HEK293 (cell line): ENCODE results near the gene SETMAR.

ENCODE experiments used
- SP3 ChIP-seq: fragments of 450-650 bp; formaldehyde crosslinking; IDR thresholded peaks from 2 replicates; pipeline ENCODE4 v1.5.1; 2016; ENCODE audit warnings: missing biosample characterization, missing genetic modification characterization
- ZEB2 ChIP-seq: fragments of 450-650 bp; formaldehyde crosslinking; IDR thresholded peaks from 2 replicates; pipeline ENCODE4 v1.5.1; 2016; ENCODE audit warnings: missing biosample characterization, missing genetic modification characterization
- ZFP37 ChIP-seq: fragments of 450-650 bp; formaldehyde crosslinking; IDR thresholded peaks from 2 replicates; pipeline ENCODE4 v1.5.1; 2016; ENCODE audit warnings: missing biosample characterization, missing genetic modification characterization
- ZIC2 ChIP-seq: fragments of 450-650 bp; formaldehyde crosslinking; IDR thresholded peaks from 2 replicates; pipeline ENCODE4 v1.5.1; 2016; ENCODE audit warnings: missing biosample characterization, missing genetic modification characterization
- ZNF10 ChIP-seq: fragments of 450-650 bp; formaldehyde crosslinking; IDR thresholded peaks from 2 replicates; pipeline ENCODE4 v1.5.1; 2017; ENCODE audit warnings: missing biosample characterization, missing genetic modification characterization
- ZNF133 ChIP-seq: fragments of 450-650 bp; formaldehyde crosslinking; IDR thresholded peaks from 2 replicates; pipeline ENCODE4 v1.5.1; 2016; ENCODE audit warnings: missing biosample characterization, missing genetic modification characterization
- ZNF138 ChIP-seq: fragments of 450-650 bp; formaldehyde crosslinking; IDR thresholded peaks from 2 replicates; pipeline ENCODE4 v1.5.1; 2016; ENCODE audit warnings: missing biosample characterization, missing genetic modification characterization, borderline replicate concordance
- ZNF146 ChIP-seq: fragments of 450-650 bp; formaldehyde crosslinking; IDR thresholded peaks from 2 replicates; pipeline ENCODE4 v1.5.1; 2016; ENCODE audit warnings: missing biosample characterization, missing genetic modification characterization
- ZNF157 ChIP-seq: fragments of 450-650 bp; formaldehyde crosslinking; IDR thresholded peaks from 2 replicates; pipeline ENCODE4 v1.5.1; 2016; ENCODE audit warnings: missing biosample characterization, missing genetic modification characterization
- ZNF184 ChIP-seq: fragments of 450-650 bp; IDR thresholded peaks from 2 replicates; pipeline ENCODE4 v1.5.1; 2018; ENCODE audit warnings: missing biosample characterization, mild to moderate bottlenecking, missing genetic modification characterization
- ZNF221 ChIP-seq: fragments of 450-650 bp; formaldehyde crosslinking; IDR thresholded peaks from 2 replicates; pipeline ENCODE4 v1.5.1; 2017; ENCODE audit warnings: missing biosample characterization, missing genetic modification characterization, borderline replicate concordance
- ZNF223 ChIP-seq: fragments of 450-650 bp; formaldehyde crosslinking; IDR thresholded peaks from 2 replicates; pipeline ENCODE4 v1.5.1; 2016; ENCODE audit warnings: missing biosample characterization, missing genetic modification characterization
- ZNF248 ChIP-seq: fragments of 450-650 bp; formaldehyde crosslinking; IDR thresholded peaks from 2 replicates; pipeline ENCODE4 v1.5.1; 2017; ENCODE audit warnings: missing biosample characterization, missing genetic modification characterization
- ZNF37A ChIP-seq: fragments of 450-650 bp; IDR thresholded peaks from 2 replicates; pipeline ENCODE4 v1.5.1; 2018; ENCODE audit warnings: missing biosample characterization, missing genetic modification characterization
- ZNF391 ChIP-seq: fragments of 450-650 bp; formaldehyde crosslinking; IDR thresholded peaks from 2 replicates; pipeline ENCODE4 v1.5.1; 2016; ENCODE audit warnings: low read depth, missing biosample characterization, missing genetic modification characterization, borderline replicate concordance
- ZNF473 ChIP-seq: fragments of 450-650 bp; formaldehyde crosslinking; IDR thresholded peaks from 2 replicates; pipeline ENCODE4 v1.5.1; 2017; ENCODE audit warnings: missing biosample characterization, missing genetic modification characterization
- ZNF514 ChIP-seq: fragments of 450-650 bp; formaldehyde crosslinking; IDR thresholded peaks from 2 replicates; pipeline ENCODE4 v1.5.1; 2016; ENCODE audit warnings: missing biosample characterization, missing genetic modification characterization
- ZNF530 ChIP-seq: fragments of 450-650 bp; formaldehyde crosslinking; IDR thresholded peaks from 2 replicates; pipeline ENCODE4 v1.5.1; 2016; ENCODE audit warnings: low read depth, missing biosample characterization, missing genetic modification characterization
- ZNF544 ChIP-seq: fragments of 450-650 bp; formaldehyde crosslinking; IDR thresholded peaks from 2 replicates; pipeline ENCODE4 v1.5.0; 2017; ENCODE audit warnings: missing biosample characterization, missing genetic modification characterization
- ZNF561 ChIP-seq: fragments of 450-650 bp; IDR thresholded peaks from 2 replicates; pipeline ENCODE4 v1.5.1; 2018; ENCODE audit warnings: missing biosample characterization, missing genetic modification characterization, borderline replicate concordance
- ZNF585B ChIP-seq: fragments of 450-650 bp; formaldehyde crosslinking; IDR thresholded peaks from 2 replicates; pipeline ENCODE4 v1.5.1; 2016; ENCODE audit warnings: missing biosample characterization, missing genetic modification characterization
- ZNF600 ChIP-seq: fragments of 450-650 bp; formaldehyde crosslinking; IDR thresholded peaks from 2 replicates; pipeline ENCODE4 v1.5.1; 2016; ENCODE audit warnings: missing biosample characterization, missing genetic modification characterization
- ZNF626 ChIP-seq: fragments of 450-650 bp; sonication (Bioruptor Pico); formaldehyde crosslinking; IDR thresholded peaks from 2 replicates; pipeline ENCODE4 v1.5.1; 2018; ENCODE audit warnings: missing biosample characterization, missing genetic modification characterization, inconsistent platforms
- ZNF654 ChIP-seq: fragments of 450-650 bp; formaldehyde crosslinking; IDR thresholded peaks from 2 replicates; pipeline ENCODE4 v1.5.1; 2016; ENCODE audit warnings: low read depth, missing biosample characterization, missing genetic modification characterization
- ZNF658 ChIP-seq: fragments of 450-650 bp; formaldehyde crosslinking; IDR thresholded peaks from 2 replicates; pipeline ENCODE4; 2016; ENCODE audit warnings: missing biosample characterization, missing genetic modification characterization
- ZNF670 ChIP-seq: fragments of 450-650 bp; formaldehyde crosslinking; IDR thresholded peaks from 2 replicates; pipeline ENCODE4 v1.5.1; 2016; ENCODE audit warnings: missing biosample characterization, missing genetic modification characterization, low read depth
- ZNF768 ChIP-seq: fragments of 450-650 bp; formaldehyde crosslinking; IDR thresholded peaks from 2 replicates; pipeline ENCODE4 v1.5.1; 2018; ENCODE audit warnings: missing biosample characterization, mild to moderate bottlenecking, missing genetic modification characterization
- ZSCAN23 ChIP-seq: fragments of 450-650 bp; formaldehyde crosslinking; IDR thresholded peaks from 2 replicates; pipeline ENCODE4 v1.5.1; 2016; ENCODE audit warnings: missing biosample characterization, missing genetic modification characterization
- TF ChIP-seq, protein P1 (sequence below): fragments of 450-650 bp; formaldehyde crosslinking; IDR thresholded peaks from 2 replicates; pipeline ENCODE4 v1.5.1; 2016; ENCODE audit warnings: missing biosample characterization, missing genetic modification characterization
- TF ChIP-seq, protein P2 (sequence below): fragments of 450-650 bp; formaldehyde crosslinking; IDR thresholded peaks from 2 replicates; pipeline ENCODE4 v1.5.1; 2016; ENCODE audit warnings: missing biosample characterization, missing genetic modification characterization
- TF ChIP-seq, protein P3 (sequence below): fragments of 450-650 bp; IDR thresholded peaks from 2 replicates; pipeline ENCODE4 v1.5.1; 2018; ENCODE audit warnings: missing biosample characterization, missing genetic modification characterization

Gene SETMAR

DNA sequence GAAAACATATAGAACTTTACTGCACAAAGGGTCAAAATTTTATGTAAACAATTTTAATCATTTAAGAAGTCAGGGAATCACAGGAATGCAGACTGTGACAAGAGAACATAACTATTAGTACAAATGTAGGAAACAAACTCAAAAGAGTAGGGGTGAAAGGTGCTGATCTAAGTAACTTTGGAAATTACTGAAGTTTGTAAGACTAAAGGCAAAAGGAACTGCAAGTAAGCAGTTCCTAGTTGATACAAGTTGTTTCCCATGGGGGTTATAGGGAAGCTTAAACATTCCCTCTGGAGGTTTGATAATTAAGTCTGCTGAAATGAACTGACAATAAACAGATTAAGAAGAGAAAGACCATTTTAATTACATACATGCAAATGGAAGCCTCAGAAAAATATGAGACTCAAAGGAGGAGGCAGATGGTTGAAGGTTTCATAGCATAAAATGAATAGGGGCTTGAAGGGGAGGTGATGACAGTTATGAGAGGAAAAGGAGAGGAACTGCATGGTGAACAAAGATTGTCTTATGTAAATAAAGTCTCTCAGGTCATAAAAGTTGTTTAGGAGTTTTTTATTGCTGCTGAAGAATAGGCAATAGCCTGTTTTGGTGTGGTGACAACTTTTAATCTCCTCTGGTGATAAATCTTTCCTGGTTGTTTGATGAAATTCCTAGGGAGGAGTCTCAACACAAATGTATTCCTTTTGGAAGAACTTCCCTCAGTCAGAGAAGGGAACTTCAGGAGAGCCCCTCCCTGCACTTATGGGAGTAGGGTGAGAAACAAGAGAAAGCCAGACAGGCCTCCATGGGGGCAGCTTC, 17.1 kb downstream of the SETMAR start (continued):
- TF ChIP-seq ZNF473 (tag by site-specific recombination) (no peak), ZNF133 (no peak), ZNF248 (tag by site-specific recombination) (no peak), ZNF530 (tag by site-specific recombination) (no peak), ZNF223 (tag by site-specific recombination) (no peak), ZNF768 (no peak), ZNF37A (tag by site-specific recombination) (no peak), ZNF157 (tag by site-specific recombination) (no peak), ZNF561 (tag by site-specific recombination) (peak; percentile 98), ZNF138 (tag by site-specific recombination) (no peak), ZNF514 (tag by site-specific recombination) (no peak), ZNF654 (tag by site-specific recombination) (no peak), SP3 (tag by site-specific recombination) (no peak), ZNF600 (no peak), ZNF391 (tag by site-specific recombination) (no peak), ZNF658 (tag by site-specific recombination) (no peak), ZNF585B (tag by site-specific recombination) (no peak), ZNF544 (no peak), ZNF626 (tag by site-specific recombination) (no peak), ZNF184 (tag by site-specific recombination) (0 out of 2 replicates have a peak, but pooled peaks have one; percentile 46), ZIC2 (tag by site-specific recombination) (no peak), ZNF146 (no peak), ZNF221 (tag by site-specific recombination) (no peak), ZSCAN23 (tag by site-specific recombination) (no peak), ZNF670 (tag by site-specific recombination) (no peak), ZNF10 (no peak), ZFP37 (no peak), ZEB2 (tag by site-specific recombination) (peak; percentile 66; the same call in 1 of the 2 replicates)
- TF ChIP-seq, protein P1, sequence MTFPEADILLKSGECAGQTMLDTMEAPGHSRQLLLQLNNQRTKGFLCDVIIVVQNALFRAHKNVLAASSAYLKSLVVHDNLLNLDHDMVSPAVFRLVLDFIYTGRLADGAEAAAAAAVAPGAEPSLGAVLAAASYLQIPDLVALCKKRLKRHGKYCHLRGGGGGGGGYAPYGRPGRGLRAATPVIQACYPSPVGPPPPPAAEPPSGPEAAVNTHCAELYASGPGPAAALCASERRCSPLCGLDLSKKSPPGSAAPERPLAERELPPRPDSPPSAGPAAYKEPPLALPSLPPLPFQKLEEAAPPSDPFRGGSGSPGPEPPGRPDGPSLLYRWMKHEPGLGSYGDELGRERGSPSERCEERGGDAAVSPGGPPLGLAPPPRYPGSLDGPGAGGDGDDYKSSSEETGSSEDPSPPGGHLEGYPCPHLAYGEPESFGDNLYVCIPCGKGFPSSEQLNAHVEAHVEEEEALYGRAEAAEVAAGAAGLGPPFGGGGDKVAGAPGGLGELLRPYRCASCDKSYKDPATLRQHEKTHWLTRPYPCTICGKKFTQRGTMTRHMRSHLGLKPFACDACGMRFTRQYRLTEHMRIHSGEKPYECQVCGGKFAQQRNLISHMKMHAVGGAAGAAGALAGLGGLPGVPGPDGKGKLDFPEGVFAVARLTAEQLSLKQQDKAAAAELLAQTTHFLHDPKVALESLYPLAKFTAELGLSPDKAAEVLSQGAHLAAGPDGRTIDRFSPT (tag by site-specific recombination) = no peak
- TF ChIP-seq, protein P2, sequence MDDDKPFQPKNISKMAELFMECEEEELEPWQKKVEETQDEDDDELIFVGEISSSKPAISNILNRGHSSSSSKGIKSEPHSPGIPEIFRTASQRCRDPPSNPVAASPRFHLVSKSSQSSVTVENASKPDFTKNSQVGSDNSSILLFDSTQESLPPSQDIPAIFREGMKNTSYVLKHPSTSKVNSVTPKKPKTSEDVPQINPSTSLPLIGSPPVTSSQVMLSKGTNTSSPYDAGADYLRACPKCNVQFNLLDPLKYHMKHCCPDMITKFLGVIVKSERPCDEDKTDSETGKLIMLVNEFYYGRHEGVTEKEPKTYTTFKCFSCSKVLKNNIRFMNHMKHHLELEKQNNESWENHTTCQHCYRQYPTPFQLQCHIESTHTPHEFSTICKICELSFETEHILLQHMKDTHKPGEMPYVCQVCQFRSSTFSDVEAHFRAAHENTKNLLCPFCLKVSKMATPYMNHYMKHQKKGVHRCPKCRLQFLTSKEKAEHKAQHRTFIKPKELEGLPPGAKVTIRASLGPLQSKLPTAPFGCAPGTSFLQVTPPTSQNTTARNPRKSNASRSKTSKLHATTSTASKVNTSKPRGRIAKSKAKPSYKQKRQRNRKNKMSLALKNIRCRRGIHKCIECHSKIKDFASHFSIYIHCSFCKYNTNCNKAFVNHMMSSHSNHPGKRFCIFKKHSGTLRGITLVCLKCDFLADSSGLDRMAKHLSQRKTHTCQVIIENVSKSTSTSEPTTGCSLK (tag by site-specific recombination) = no peak
- TF ChIP-seq, protein P3, sequence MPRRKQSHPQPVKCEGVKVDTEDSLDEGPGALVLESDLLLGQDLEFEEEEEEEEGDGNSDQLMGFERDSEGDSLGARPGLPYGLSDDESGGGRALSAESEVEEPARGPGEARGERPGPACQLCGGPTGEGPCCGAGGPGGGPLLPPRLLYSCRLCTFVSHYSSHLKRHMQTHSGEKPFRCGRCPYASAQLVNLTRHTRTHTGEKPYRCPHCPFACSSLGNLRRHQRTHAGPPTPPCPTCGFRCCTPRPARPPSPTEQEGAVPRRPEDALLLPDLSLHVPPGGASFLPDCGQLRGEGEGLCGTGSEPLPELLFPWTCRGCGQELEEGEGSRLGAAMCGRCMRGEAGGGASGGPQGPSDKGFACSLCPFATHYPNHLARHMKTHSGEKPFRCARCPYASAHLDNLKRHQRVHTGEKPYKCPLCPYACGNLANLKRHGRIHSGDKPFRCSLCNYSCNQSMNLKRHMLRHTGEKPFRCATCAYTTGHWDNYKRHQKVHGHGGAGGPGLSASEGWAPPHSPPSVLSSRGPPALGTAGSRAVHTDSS (tag by site-specific recombination) = peak; percentile 44; the same call in 1 of the 2 replicates
